Loucy (cell line): ENCODE measurements around the gene TFCP2L1.

Experiments used
- H2AFZ ChIP-seq: fragments of 200-600 bp; sonication (generic); 2 replicates; pipeline ENCODE4 v1.6.0; 2016; ENCODE audit warnings: antibody characterized with exemption, mild to moderate bottlenecking, low read length, moderate library complexity
- H3F3A ChIP-seq: fragments of 200-600 bp; 2 replicates; pipeline ENCODE4 v1.6.0; 2016; ENCODE audit warnings: antibody characterized with exemption, low read depth, mild to moderate bottlenecking
- H3K27me3 ChIP-seq: fragments of 200-600 bp; sonication (generic); 2 replicates; pipeline ENCODE4 v1.6.1; 2014; ENCODE audit warnings: low read length, mild to moderate bottlenecking; ENCODE audit not compliant: insufficient read depth, poor library complexity, severe bottlenecking
- H3K36me3 ChIP-seq: fragments of 200-600 bp; sonication (generic); 2 replicates; pipeline ENCODE4 v1.6.1; 2016; ENCODE audit warnings: low read length; ENCODE audit not compliant: insufficient read depth
- H3K4me1 ChIP-seq: fragments of 200-600 bp; sonication (generic); 2 replicates; pipeline ENCODE4 v1.5.1; 2014; ENCODE audit warnings: low read length, mild to moderate bottlenecking; ENCODE audit not compliant: insufficient read depth, poor library complexity, severe bottlenecking
- H3K4me2 ChIP-seq: fragments of 200-600 bp; sonication (generic); 2 replicates; pipeline ENCODE4 v1.6.0; 2014; ENCODE audit warnings: antibody characterized with exemption, low read length, low read depth, mild to moderate bottlenecking; ENCODE audit not compliant: poor library complexity, severe bottlenecking
- H3K4me3 ChIP-seq: fragments of 200-600 bp; sonication (generic); 2 replicates; pipeline ENCODE4 v1.5.1; 2014; ENCODE audit warnings: low read length, mild to moderate bottlenecking, mixed read lengths; ENCODE audit not compliant: poor library complexity, severe bottlenecking
- H3K79me2 ChIP-seq: fragments of 200-600 bp; sonication (generic); 2 replicates; pipeline ENCODE4 v1.6.1; 2014; ENCODE audit warnings: low read length; ENCODE audit not compliant: insufficient read depth
- H3K9ac ChIP-seq: fragments of 200-600 bp; sonication (generic); 2 replicates; pipeline ENCODE4 v1.6.0; 2014; ENCODE audit warnings: mild to moderate bottlenecking, low read depth, low read length, moderate library complexity; ENCODE audit not compliant: poor library complexity, severe bottlenecking
- H3K9me2 ChIP-seq: fragments of 200-600 bp; sonication (generic); replicated peaks from 2 replicates; pipeline ENCODE4 v1.6.1; 2016; ENCODE audit warnings: low read depth, low read length, mixed read lengths
- H3K9me3 ChIP-seq: fragments of 200-600 bp; sonication (generic); 2 replicates; pipeline ENCODE4 v1.6.1; 2014; ENCODE audit warnings: mild to moderate bottlenecking, antibody characterized with exemption, low read length, low read depth; ENCODE audit not compliant: insufficient read depth
- H4K20me1 ChIP-seq: fragments of 200-600 bp; sonication (generic); 2 replicates; pipeline ENCODE4 v1.6.0; 2014; ENCODE audit warnings: antibody characterized with exemption, low read length, mild to moderate bottlenecking; ENCODE audit not compliant: insufficient read depth, poor library complexity, severe bottlenecking
- EZH2phosphoT487 ChIP-seq: fragments of 200-600 bp; IDR thresholded peaks from 2 replicates; pipeline ENCODE4 v1.6.1; 2018; ENCODE audit warnings: antibody characterized with exemption, mild to moderate bottlenecking, moderate library complexity, borderline replicate concordance
- TF ChIP-seq, protein P1 (sequence below): fragments of 200-600 bp; sonication (generic); conservative IDR thresholded peaks from 2 replicates; pipeline ENCODE4 v1.5.1; 2014; ENCODE audit warnings: mild to moderate bottlenecking, antibody characterized with exemption, low read length

The TFCP2L1 gene

DNA sequence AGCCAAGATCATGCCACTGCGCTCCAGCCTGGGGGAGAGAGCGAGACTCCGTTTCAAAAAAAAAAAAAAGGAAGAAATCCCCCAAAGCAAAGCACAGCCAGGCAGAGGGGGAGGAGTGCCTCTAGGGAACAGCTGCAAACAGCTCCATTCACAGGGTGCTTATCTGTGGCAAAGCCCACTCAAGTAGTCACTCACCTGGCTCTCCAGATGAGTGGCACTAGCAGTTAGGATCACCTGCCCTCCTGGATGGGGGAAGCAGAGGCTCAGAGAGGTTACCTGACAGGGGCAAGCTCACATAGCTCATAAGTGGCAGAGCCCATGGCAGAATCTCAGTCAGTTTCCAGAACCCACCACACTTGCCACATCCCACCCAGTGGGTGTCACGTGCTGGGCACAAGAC, 30.3 kb downstream of the TFCP2L1 start:
- Histone ChIP-seq H3K4me1 (peaks cover 16% of the 10 kb centered on the region), H3F3A (no peaks in the 10 kb centered on the region), H3K79me2 (no peaks in the 10 kb centered on the region), H3K9me3 (no peaks in the 10 kb centered on the region), H3K9me2 (no peaks in the 10 kb centered on the region), H3K4me2 (no peak overlapping the region), H3K4me3 (no peak overlapping the region), H3K27me3 (no peaks in the 10 kb centered on the region), H2AFZ (no peak overlapping the region), H3K36me3 (no peaks in the 10 kb centered on the region), H3K9ac (no peak overlapping the region), H4K20me1 (no peaks in the 10 kb centered on the region)
- TF ChIP-seq EZH2phosphoT487, result no peak
- TF ChIP-seq, protein P1, sequence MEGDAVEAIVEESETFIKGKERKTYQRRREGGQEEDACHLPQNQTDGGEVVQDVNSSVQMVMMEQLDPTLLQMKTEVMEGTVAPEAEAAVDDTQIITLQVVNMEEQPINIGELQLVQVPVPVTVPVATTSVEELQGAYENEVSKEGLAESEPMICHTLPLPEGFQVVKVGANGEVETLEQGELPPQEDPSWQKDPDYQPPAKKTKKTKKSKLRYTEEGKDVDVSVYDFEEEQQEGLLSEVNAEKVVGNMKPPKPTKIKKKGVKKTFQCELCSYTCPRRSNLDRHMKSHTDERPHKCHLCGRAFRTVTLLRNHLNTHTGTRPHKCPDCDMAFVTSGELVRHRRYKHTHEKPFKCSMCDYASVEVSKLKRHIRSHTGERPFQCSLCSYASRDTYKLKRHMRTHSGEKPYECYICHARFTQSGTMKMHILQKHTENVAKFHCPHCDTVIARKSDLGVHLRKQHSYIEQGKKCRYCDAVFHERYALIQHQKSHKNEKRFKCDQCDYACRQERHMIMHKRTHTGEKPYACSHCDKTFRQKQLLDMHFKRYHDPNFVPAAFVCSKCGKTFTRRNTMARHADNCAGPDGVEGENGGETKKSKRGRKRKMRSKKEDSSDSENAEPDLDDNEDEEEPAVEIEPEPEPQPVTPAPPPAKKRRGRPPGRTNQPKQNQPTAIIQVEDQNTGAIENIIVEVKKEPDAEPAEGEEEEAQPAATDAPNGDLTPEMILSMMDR, result no peak

GRCh38 chr2:121253674-121254240, 31.2 kb downstream of the TFCP2L1 start:
- Histone ChIP-seq H3K79me2 (no peaks in the 10 kb centered on the region), H3K27me3 (no peaks in the 10 kb centered on the region), H2AFZ (no peak overlapping the region), H4K20me1 (no peaks in the 10 kb centered on the region), H3K4me3 (no peak overlapping the region), H3K36me3 (no peaks in the 10 kb centered on the region), H3K4me2 (no peak overlapping the region), H3K9me2 (no peaks in the 10 kb centered on the region), H3K9me3 (no peaks in the 10 kb centered on the region), H3K4me1 (peaks cover 16% of the 10 kb centered on the region), H3K9ac (no peak overlapping the region), H3F3A (no peaks in the 10 kb centered on the region)
- TF ChIP-seq, protein P1, result no peak
- no peak for TF ChIP-seq EZH2phosphoT487

- Histone ChIP-seq H2AFZ (no peak overlapping the region), H3K4me2 (no peak overlapping the region), H3K9ac (no peak overlapping the region), H3K27me3 (no peaks in the 10 kb centered on the region), H3K9me2 (no peaks in the 10 kb centered on the region), H3K4me3 (no peak overlapping the region), H3K79me2 (no peaks in the 10 kb centered on the region), H3F3A (no peaks in the 10 kb centered on the region), H3K36me3 (no peaks in the 10 kb centered on the region), H3K9me3 (no peaks in the 10 kb centered on the region), H3K4me1 (peaks cover 13% of the 10 kb centered on the region), H4K20me1 (no peaks in the 10 kb centered on the region)
- TF ChIP-seq, protein P1, result no peak
- no peak for TF ChIP-seq EZH2phosphoT487
These were observed 31.9 kb downstream of the TFCP2L1 start for GRCh38 chr2:121253021-121253673.
